K562 (cell line): ENCODE data around the gene KCNN4. TPM values are rescaled to one million over a fixed set of nuclear protein-coding genes. Genes with fewer than 3 reads are reported as not detected.
A peak's percentile ranks its signal among the peaks of the same experiment; 100 is the strongest.

ENCODE experiments used
- ATAC-seq: fragments of 200-7000 bp; cut with Tn5 transposase; 3 replicates; pipeline ENCODE4 v1.9.1; 2020; ENCODE audit warnings: moderate library complexity
- BruUV-seq: library from RNA; stranded (reverse); fragments of 400-500 nt; replicated peaks from 2 replicates; lab custom pipeline; 2021; lab: Mats Ljungman, UMichigan
- CTCF ChIA-PET: fragments of 300-600 bp; formaldehyde crosslinking; extraction: SDS; loops from one replicate; lab custom pipeline; 2021; ENCODE audit warnings: low intra/inter-chr PET ratio; lab: Yijun Ruan, JAX
- POLR2A ChIA-PET: fragments of 300-600, 350-650 bp; sonication (Branson Sonifier 250); formaldehyde crosslinking; extraction: SDS; loops from one replicate; lab custom pipeline; 2021; ENCODE audit warnings: antibody characterized with exemption, inconsistent platforms; lab: Yijun Ruan, JAX
- DNase-seq, 4 experiments: peaks; one replicate each; pipeline versions ENCODE4 v3.0.0 to v3.0.0-alpha.2; 2011 to 2018; ENCODE audit warnings: low spot score in 3 of 4, mixed read lengths in 3 of 4; ENCODE audit errors: extremely low read depth in 1 of 4
- FAIRE-seq: peaks from 2 replicates; lab custom pipeline; 2011; peaks lifted over from hg19 to GRCh38; lab: Jason Lieb, UNC
- H2AFZ ChIP-seq: 2 replicates; pipeline ENCODE4 v1.6.0; 2011; ENCODE audit warnings: low read depth, low read length, control low read depth, inconsistent platforms
- H3K27ac ChIP-seq: fragments of 200-600 bp; 3 replicates; pipeline ENCODE4 v1.8.0; 2011; ENCODE audit warnings: low read depth, mild to moderate bottlenecking, control low read depth, inconsistent platforms, low read length, moderate library complexity, mixed read lengths; ENCODE audit errors: extremely low read depth
- H3K27me3 ChIP-seq, 2 experiments: fragments of 300-600 bp in 1 of 2; 2 replicates in 1 of 2; 3 replicates in 1 of 2; pipeline versions ENCODE4 v1.6.0 to v1.8.0; 2011; ENCODE audit warnings: inconsistent platforms in 2 of 2, low read length in 2 of 2, mild to moderate bottlenecking in 1 of 2, mixed read lengths in 1 of 2, moderate library complexity in 1 of 2; ENCODE audit not compliant: control insufficient read depth in 2 of 2, insufficient read depth in 2 of 2
- H3K36me3 ChIP-seq: fragments of 300-600 bp; 3 replicates; pipeline ENCODE4 v1.8.0; 2011; ENCODE audit warnings: mild to moderate bottlenecking, low read length, inconsistent platforms; ENCODE audit not compliant: control insufficient read depth, insufficient read depth
- H3K4me1 ChIP-seq, 2 experiments: fragments of 200-600 bp in 1 of 2; replicated peaks in 1 of 2; 2 replicates in 1 of 2; 3 replicates in 1 of 2; pipeline versions ENCODE4 v1.5.1 to v1.8.0; 2011; ENCODE audit warnings: inconsistent platforms in 2 of 2, low read length in 2 of 2, mild to moderate bottlenecking in 1 of 2, mixed read lengths in 1 of 2, moderate library complexity in 1 of 2; ENCODE audit not compliant: control insufficient read depth in 2 of 2, insufficient read depth in 2 of 2
- H3K4me2 ChIP-seq: 2 replicates; pipeline ENCODE4 v1.6.1; 2011; ENCODE audit warnings: low read length, control low read depth, inconsistent platforms, mixed read lengths; ENCODE audit not compliant: insufficient read depth
- H3K4me3 ChIP-seq: fragments of 200-600 bp; sonication (generic), shearing (Covaris generic); 2 replicates; pipeline ENCODE4 v1.5.1; 2016; ENCODE audit warnings: control low read depth, inconsistent platforms
- H3K79me2 ChIP-seq: fragments of 200-600 bp; 3 replicates; pipeline ENCODE4 v1.8.0; 2011; ENCODE audit warnings: low read length, inconsistent platforms; ENCODE audit not compliant: control insufficient read depth, insufficient read depth
- H3K9ac ChIP-seq, 2 experiments: 2 replicates each; pipeline versions ENCODE4 v1.6.0 to v1.6.1; 2011; ENCODE audit warnings: low read depth in 2 of 2, low read length in 2 of 2, control low read depth in 1 of 2, inconsistent platforms in 1 of 2, mild to moderate bottlenecking in 1 of 2, mixed read lengths in 1 of 2; ENCODE audit not compliant: insufficient read depth in 1 of 2
- H3K9me1 ChIP-seq: one replicate; pipeline ENCODE4 v1.6.0; 2011; ENCODE audit warnings: inconsistent platforms, mild to moderate bottlenecking, low read length, moderate library complexity; ENCODE audit not compliant: control insufficient read depth, insufficient read depth
- H3K9me3 ChIP-seq: replicated peaks from 2 replicates; pipeline ENCODE4 v1.5.1; 2011; ENCODE audit warnings: low read depth, low read length, inconsistent platforms; ENCODE audit not compliant: control insufficient read depth, insufficient read depth
- H4K20me1 ChIP-seq: replicated peaks from 2 replicates; pipeline ENCODE4 v1.6.1; 2011; ENCODE audit warnings: low read length, inconsistent platforms, mixed read lengths; ENCODE audit not compliant: control insufficient read depth, insufficient read depth
- BMI1 ChIP-seq: fragments of 150-350 bp; IDR thresholded peaks from 2 replicates; pipeline ENCODE4 v1.6.1; 2014; ENCODE audit warnings: low read length
- CBFB ChIP-seq: sonication (generic); formaldehyde crosslinking; IDR thresholded peaks from 2 replicates; pipeline ENCODE4 v1.4.0; 2020; ENCODE audit warnings: mild to moderate bottlenecking, missing genetic modification reagents
- CEBPB ChIP-seq: fragments of 450-650 bp; IDR thresholded peaks from 2 replicates; pipeline ENCODE4 v1.6.1; 2016; ENCODE audit warnings: missing genetic modification characterization, missing compliant biosample characterization
- DACH1 ChIP-seq: fragments of 450-650 bp; IDR thresholded peaks from 2 replicates; pipeline ENCODE4 v1.6.1; 2018; ENCODE audit not compliant: partially characterized antibody
- HMGN3 ChIP-seq: IDR thresholded peaks from 2 replicates; pipeline ENCODE4 v1.6.1; 2011; ENCODE audit warnings: borderline replicate concordance, low read depth, mild to moderate bottlenecking, mixed read lengths, low read length; ENCODE audit not compliant: insufficient read length; ENCODE audit errors: extremely low read depth
- KHSRP ChIP-seq: fragments of 450-650 bp; IDR thresholded peaks from 2 replicates; pipeline ENCODE4 v1.6.1; 2017
- L3MBTL2 ChIP-seq: fragments of 450-650 bp; IDR thresholded peaks from 2 replicates; pipeline ENCODE4 v1.6.1; 2016; ENCODE audit warnings: mild to moderate bottlenecking, moderate library complexity
- MAFG ChIP-seq: fragments of 450-650 bp; conservative IDR thresholded peaks from 2 replicates; pipeline ENCODE4 v1.6.1; 2016; ENCODE audit warnings: missing genetic modification characterization, missing compliant biosample characterization
- NCOR1 ChIP-seq: fragments of 450-650 bp; IDR thresholded peaks from 2 replicates; pipeline ENCODE4 v1.6.1; 2016; ENCODE audit warnings: mild to moderate bottlenecking, moderate library complexity
- SIRT6 ChIP-seq: IDR thresholded peaks from one replicate; pipeline ENCODE4 v1.6.1; 2012; ENCODE audit warnings: low read depth, mild to moderate bottlenecking, control low read depth, inconsistent platforms, low read length, moderate library complexity
- SMAD3 ChIP-seq: fragments of 450-650 bp; formaldehyde crosslinking; conservative IDR thresholded peaks from 2 replicates; pipeline ENCODE4 v1.4.0; 2020; ENCODE audit warnings: mild to moderate bottlenecking
- SRF ChIP-seq, 2 experiments: fragments of 250-450, 450-650 bp in 1 of 2; sonication (Bioruptor Pico) in 1 of 2; sonication (generic) in 1 of 2; formaldehyde crosslinking; IDR thresholded peaks; 2 replicates each; pipeline versions ENCODE4 v1.5.0 to v1.5.1; 2020 to 2022; ENCODE audit warnings: mild to moderate bottlenecking in 1 of 2, missing genetic modification reagents in 1 of 2
- TAL1 ChIP-seq: fragments of 450-650 bp; IDR thresholded peaks from 2 replicates; pipeline ENCODE4 v1.6.1; 2016; ENCODE audit warnings: mild to moderate bottlenecking
- TCF7L2 ChIP-seq: fragments of 150-350 bp; IDR thresholded peaks from 2 replicates; pipeline ENCODE4 v1.6.1; 2016; ENCODE audit warnings: low read depth, mild to moderate bottlenecking, low read length, moderate library complexity
- ZNF217 ChIP-seq: sonication (generic); formaldehyde crosslinking; IDR thresholded peaks from 2 replicates; pipeline ENCODE4 v1.8.0; 2022; ENCODE audit warnings: mild to moderate bottlenecking, missing genetic modification reagents
- ZNF316 ChIP-seq: fragments of 450-650 bp; IDR thresholded peaks from 2 replicates; pipeline ENCODE4 v1.6.1; 2016
- ZNF766 ChIP-seq: fragments of 200-800 bp; sonication (Bioruptor generic); conservative IDR thresholded peaks from 2 replicates; pipeline ENCODE4 v1.6.1; 2016; ENCODE audit warnings: missing genetic modification characterization, missing compliant biosample characterization
- WGBS: fragments of 100-300 bp; shearing (Covaris generic); methylation state at CpG from one replicate; pipeline ENCODE4 v1.1.6; 2016; ENCODE audit warnings: low coverage, mixed read lengths; ENCODE audit not compliant: insufficient coverage; ENCODE audit errors: missing lambda C conversion rate; 5-methylcytosine and 5-hydroxymethylcytosine counted together
- in situ Hi-C: fragments of 300-500 bp; cut with MboI; formaldehyde crosslinking; loops from 4 replicates; pipeline ENCODE4 v1.15.0; 2018; ENCODE audit warnings: inconsistent platforms, mixed read lengths
- intact Hi-C: fragments of 100-400 bp; cut with micrococcal nuclease; formaldehyde crosslinking; loops from 2 replicates; pipeline ENCODE4 v1.14.2; 2022
- polyA plus RNA-seq, 8 experiments: library from polyadenylated mRNA; depleted of rRNA in 4 of 8; stranded (reverse) in 5 of 8; unstranded in 3 of 8; fragments of >200 nt; fragmentation: Nextera tagmentation in 2 of 8; fragmentation: Illumina TruSeq in 1 of 8; extraction: Ambion mirVana in 2 of 8; extraction: Trizol in 1 of 8; gene quantifications; 2 replicates each; pipeline versions ENCODE4 v1.2.1 to v1.2.3, GENCODE V29; 2011 to 2014; ENCODE audit warnings: inconsistent platforms in 1 of 8, missing spikeins in 1 of 8
- total RNA-seq, 7 experiments: library from RNA; depleted of rRNA in 6 of 7; stranded (reverse); fragments of >200 nt in 6 of 7; fragmentation: Illumina TruSeq in 2 of 7; extraction: Trizol in 2 of 7; gene quantifications; 2 replicates each; pipeline versions ENCODE4 v1.2.1 to v1.2.3, GENCODE V29; 2011 to 2021; ENCODE audit warnings: low replicate concordance in 1 of 7
- TF ChIP-seq, protein P1 (sequence below): fragments of 200-400 bp; formaldehyde crosslinking; IDR thresholded peaks from 2 replicates; pipeline ENCODE4 v1.6.1; 2017; ENCODE audit warnings: mild to moderate bottlenecking, low read depth, low read length, moderate library complexity
- TF ChIP-seq, protein P2 (sequence below): fragments of 450-650 bp; formaldehyde crosslinking; IDR thresholded peaks from 2 replicates; pipeline ENCODE4 v1.4.0; 2022; ENCODE audit warnings: missing genetic modification characterization
- TF ChIP-seq, protein P3 (sequence below): fragments of 450-650 bp; formaldehyde crosslinking; conservative IDR thresholded peaks from 2 replicates; pipeline ENCODE4 v1.4.0; 2022; ENCODE audit warnings: mild to moderate bottlenecking, missing genetic modification characterization

Gene KCNN4
- total and polyA plus RNA-seq, 9 of the 15 experiments (the other 6 are each of a cell fraction or from before 2014, with no cell fraction given): 0.53 to 37.7 (median 25.9) TPM

DNA sequence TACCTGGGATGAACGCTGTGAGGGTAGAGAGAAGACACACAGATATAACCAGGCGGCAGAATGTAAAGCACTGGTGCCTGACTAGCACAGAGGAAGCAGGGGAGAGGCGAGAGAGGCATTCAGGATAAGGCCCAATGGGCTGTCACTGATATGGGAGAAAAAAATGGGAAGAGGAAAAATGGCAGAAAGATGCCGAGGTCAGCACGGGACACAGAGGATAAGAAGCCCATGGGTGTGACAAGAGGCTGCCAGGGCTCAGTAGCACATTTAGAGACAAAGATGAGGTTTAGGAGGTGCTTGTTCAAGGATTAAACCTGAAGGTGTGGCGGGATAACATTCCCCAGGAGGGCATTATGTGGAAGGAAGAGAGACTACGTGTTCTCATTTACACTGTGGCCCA, 31.6 kb downstream of the KCNN4 start (continued):
- TF ChIP-seq ZNF316 (0 out of 2 replicates have a peak, but pooled peaks have one; percentile 13), SIRT6 (no peak), DACH1 (no peak), MAFG (tag) (0 out of 2 replicates have a peak, but pooled peaks have one; percentile 15)
- TF ChIP-seq, protein P1, sequence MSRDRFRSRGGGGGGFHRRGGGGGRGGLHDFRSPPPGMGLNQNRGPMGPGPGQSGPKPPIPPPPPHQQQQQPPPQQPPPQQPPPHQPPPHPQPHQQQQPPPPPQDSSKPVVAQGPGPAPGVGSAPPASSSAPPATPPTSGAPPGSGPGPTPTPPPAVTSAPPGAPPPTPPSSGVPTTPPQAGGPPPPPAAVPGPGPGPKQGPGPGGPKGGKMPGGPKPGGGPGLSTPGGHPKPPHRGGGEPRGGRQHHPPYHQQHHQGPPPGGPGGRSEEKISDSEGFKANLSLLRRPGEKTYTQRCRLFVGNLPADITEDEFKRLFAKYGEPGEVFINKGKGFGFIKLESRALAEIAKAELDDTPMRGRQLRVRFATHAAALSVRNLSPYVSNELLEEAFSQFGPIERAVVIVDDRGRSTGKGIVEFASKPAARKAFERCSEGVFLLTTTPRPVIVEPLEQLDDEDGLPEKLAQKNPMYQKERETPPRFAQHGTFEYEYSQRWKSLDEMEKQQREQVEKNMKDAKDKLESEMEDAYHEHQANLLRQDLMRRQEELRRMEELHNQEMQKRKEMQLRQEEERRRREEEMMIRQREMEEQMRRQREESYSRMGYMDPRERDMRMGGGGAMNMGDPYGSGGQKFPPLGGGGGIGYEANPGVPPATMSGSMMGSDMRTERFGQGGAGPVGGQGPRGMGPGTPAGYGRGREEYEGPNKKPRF: no peak
- TF ChIP-seq, all 486 proteins: peak for 3

DNA sequence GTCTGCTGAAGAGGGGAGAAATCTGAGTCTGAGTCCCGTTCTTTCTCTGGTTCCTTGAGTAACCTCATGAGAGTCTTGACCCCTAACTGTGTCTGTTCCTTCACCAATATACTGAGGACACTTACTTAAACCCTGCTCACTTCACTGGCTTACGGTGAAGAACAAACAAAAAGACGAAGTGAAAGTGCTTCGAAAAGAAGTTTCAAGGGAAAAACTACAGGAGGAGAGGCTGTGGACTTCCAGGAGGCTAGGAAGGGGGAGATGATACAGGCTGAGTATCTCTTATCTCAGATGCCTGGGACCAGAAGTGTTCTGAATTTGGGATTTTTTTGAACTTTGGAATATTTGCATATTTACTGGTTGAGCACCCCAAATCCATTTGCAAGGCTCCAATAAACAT, 32.1 kb downstream of the KCNN4 start:
- Histone ChIP-seq H3K36me3 (peaks cover 86% of the 10 kb centered on the region), H3K9me1 (no peaks in the 10 kb centered on the region), H3K27me3 (no peaks in the 10 kb centered on the region), H3K4me3 (no peak overlapping the region), H3K9me3 (no peaks in the 10 kb centered on the region), H3K4me1 (peaks cover 8 to 14% of the 10 kb centered on the region in 2 experiments), H3K79me2 (peaks cover 28% of the 10 kb centered on the region), H4K20me1 (no peaks in the 10 kb centered on the region), H2AFZ (no peak overlapping the region), H3K9ac (peak overlapping the region in 1 of 2 experiments; percentile 53; a peak in 1 of 4 replicates), H3K4me2 (no peak overlapping the region), H3K27ac (no peak overlapping the region)
- FAIRE-seq (no peak), ATAC-seq (no peak), DNase-seq (no peak)
- CTCF ChIA-PET: interaction anchor here (0.7 kb wide), 1 partner anchor 27 kb away, joined by 3 read pairs; no protein-coding TSS in a partner anchor
- intact Hi-C loops (no loop called here), in situ Hi-C loops (loop anchor here (5.0 kb wide), 1 partner anchor 34 kb away; the partner anchor contains the start of gene KCNN4)
- WGBS: 85% methylated on average over 4 of the region's 4 CpGs
- POLR2A ChIA-PET: interaction anchor here (0.9 kb wide), 1 partner anchor 61 kb away, joined by 3 read pairs; no protein-coding TSS in a partner anchor
- BruUV-seq: no TSS peak
- TF ChIP-seq, protein P2, sequence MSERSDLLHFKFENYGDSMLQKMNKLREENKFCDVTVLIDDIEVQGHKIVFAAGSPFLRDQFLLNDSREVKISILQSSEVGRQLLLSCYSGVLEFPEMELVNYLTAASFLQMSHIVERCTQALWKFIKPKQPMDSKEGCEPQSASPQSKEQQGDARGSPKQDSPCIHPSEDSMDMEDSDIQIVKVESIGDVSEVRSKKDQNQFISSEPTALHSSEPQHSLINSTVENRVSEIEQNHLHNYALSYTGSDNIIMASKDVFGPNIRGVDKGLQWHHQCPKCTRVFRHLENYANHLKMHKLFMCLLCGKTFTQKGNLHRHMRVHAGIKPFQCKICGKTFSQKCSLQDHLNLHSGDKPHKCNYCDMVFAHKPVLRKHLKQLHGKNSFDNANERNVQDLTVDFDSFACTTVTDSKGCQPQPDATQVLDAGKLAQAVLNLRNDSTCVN (CRISPR knock-in tag): no peak
- TF ChIP-seq CBFB (CRISPR knock-in tag) (no peak), TCF7L2 (no peak), NCOR1 (no peak), BMI1 (no peak), TAL1 (no peak), SRF (CRISPR knock-in tag; IDR thresholded peaks at IDR 0.05) (no peak), CEBPB (tag) (no peak), ZNF766 (no peak), ZNF217 (CRISPR knock-in tag) (no peak), L3MBTL2 (no peak), KHSRP (no peak), HMGN3 (no peak), SMAD3 (CRISPR knock-in tag) (no peak)
- TF ChIP-seq, protein P3, sequence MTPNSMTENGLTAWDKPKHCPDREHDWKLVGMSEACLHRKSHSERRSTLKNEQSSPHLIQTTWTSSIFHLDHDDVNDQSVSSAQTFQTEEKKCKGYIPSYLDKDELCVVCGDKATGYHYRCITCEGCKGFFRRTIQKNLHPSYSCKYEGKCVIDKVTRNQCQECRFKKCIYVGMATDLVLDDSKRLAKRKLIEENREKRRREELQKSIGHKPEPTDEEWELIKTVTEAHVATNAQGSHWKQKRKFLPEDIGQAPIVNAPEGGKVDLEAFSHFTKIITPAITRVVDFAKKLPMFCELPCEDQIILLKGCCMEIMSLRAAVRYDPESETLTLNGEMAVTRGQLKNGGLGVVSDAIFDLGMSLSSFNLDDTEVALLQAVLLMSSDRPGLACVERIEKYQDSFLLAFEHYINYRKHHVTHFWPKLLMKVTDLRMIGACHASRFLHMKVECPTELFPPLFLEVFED (CRISPR knock-in tag): no peak
